Measurements from ENCODE around the gene KLHL29. TPM values are rescaled to one million over a fixed set of nuclear protein-coding genes. Genes with fewer than 3 reads are reported as not detected.

KLHL29 gene
- total and polyA plus RNA-seq, 2 experiments from 2014 or later: 1.5 to 6.5 TPM

GRCh38 chr2:23538566-23538965, 153.6 kb downstream of the KLHL29 start:
- ATAC-seq: no peak

More at GRCh38 chr2:23538566-23538965, 153.6 kb downstream of the KLHL29 start:
- peaks cover 8% of the 10 kb centered on the region; the same call in 1 of the 2 replicates for H3K9me2 ChIP-seq (ENCODE audit: insufficient read depth)
- Mint-ChIP-seq H3K27ac (no peak overlapping the region), H3K36me3 (ENCODE audit: low read depth) (no peaks in the 10 kb centered on the region), H3K4me3 (no peak overlapping the region), H3K27me3 (ENCODE audit: insufficient read depth, low read depth, poor library complexity) (peaks cover 4% of the 10 kb centered on the region), H3K9me3 (no peaks in the 10 kb centered on the region; the same call in 2 of the 3 replicates), H3K4me1 (peaks cover 14% of the 10 kb centered on the region)
- H4K20me1 ChIP-seq (replicated peaks; ENCODE audit: insufficient read depth): no peaks in the 10 kb centered on the region; the same call in 1 of the 2 replicates
- no peak overlapping the region for H2AFZ ChIP-seq
- TF ChIP-seq EZH2phosphoT487 (IDR thresholded peaks at IDR 0.05; ENCODE audit: unreplicated experiment) (no peak), STAT1 (IDR thresholded peaks at IDR 0.05; ENCODE audit: unreplicated experiment) (no peak), NANOG (IDR thresholded peaks at IDR 0.05; ENCODE audit: borderline replicate concordance) (no peak), EZH2 (IDR thresholded peaks at IDR 0.05; ENCODE audit: low read depth, unreplicated experiment) (no peak), ZNF114 (CRISPR knock-in tag; IDR thresholded peaks at IDR 0.05) (no peak), ZNF331 (CRISPR knock-in tag; IDR thresholded peaks at IDR 0.05; ENCODE audit: low read depth) (no peak), POLR2AphosphoS5 (IDR thresholded peaks at IDR 0.05; ENCODE audit: low read depth) (no peak), JUNB (IDR thresholded peaks at IDR 0.05; ENCODE audit: unreplicated experiment) (no peak), CREB1 (CRISPR knock-in tag; IDR thresholded peaks at IDR 0.05; ENCODE audit: low read depth) (no peak)
- TF ChIP-seq, protein P1, sequence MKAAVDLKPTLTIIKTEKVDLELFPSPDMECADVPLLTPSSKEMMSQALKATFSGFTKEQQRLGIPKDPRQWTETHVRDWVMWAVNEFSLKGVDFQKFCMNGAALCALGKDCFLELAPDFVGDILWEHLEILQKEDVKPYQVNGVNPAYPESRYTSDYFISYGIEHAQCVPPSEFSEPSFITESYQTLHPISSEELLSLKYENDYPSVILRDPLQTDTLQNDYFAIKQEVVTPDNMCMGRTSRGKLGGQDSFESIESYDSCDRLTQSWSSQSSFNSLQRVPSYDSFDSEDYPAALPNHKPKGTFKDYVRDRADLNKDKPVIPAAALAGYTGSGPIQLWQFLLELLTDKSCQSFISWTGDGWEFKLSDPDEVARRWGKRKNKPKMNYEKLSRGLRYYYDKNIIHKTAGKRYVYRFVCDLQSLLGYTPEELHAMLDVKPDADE (IDR thresholded peaks at IDR 0.05): no peak
- TF ChIP-seq, protein P2, sequence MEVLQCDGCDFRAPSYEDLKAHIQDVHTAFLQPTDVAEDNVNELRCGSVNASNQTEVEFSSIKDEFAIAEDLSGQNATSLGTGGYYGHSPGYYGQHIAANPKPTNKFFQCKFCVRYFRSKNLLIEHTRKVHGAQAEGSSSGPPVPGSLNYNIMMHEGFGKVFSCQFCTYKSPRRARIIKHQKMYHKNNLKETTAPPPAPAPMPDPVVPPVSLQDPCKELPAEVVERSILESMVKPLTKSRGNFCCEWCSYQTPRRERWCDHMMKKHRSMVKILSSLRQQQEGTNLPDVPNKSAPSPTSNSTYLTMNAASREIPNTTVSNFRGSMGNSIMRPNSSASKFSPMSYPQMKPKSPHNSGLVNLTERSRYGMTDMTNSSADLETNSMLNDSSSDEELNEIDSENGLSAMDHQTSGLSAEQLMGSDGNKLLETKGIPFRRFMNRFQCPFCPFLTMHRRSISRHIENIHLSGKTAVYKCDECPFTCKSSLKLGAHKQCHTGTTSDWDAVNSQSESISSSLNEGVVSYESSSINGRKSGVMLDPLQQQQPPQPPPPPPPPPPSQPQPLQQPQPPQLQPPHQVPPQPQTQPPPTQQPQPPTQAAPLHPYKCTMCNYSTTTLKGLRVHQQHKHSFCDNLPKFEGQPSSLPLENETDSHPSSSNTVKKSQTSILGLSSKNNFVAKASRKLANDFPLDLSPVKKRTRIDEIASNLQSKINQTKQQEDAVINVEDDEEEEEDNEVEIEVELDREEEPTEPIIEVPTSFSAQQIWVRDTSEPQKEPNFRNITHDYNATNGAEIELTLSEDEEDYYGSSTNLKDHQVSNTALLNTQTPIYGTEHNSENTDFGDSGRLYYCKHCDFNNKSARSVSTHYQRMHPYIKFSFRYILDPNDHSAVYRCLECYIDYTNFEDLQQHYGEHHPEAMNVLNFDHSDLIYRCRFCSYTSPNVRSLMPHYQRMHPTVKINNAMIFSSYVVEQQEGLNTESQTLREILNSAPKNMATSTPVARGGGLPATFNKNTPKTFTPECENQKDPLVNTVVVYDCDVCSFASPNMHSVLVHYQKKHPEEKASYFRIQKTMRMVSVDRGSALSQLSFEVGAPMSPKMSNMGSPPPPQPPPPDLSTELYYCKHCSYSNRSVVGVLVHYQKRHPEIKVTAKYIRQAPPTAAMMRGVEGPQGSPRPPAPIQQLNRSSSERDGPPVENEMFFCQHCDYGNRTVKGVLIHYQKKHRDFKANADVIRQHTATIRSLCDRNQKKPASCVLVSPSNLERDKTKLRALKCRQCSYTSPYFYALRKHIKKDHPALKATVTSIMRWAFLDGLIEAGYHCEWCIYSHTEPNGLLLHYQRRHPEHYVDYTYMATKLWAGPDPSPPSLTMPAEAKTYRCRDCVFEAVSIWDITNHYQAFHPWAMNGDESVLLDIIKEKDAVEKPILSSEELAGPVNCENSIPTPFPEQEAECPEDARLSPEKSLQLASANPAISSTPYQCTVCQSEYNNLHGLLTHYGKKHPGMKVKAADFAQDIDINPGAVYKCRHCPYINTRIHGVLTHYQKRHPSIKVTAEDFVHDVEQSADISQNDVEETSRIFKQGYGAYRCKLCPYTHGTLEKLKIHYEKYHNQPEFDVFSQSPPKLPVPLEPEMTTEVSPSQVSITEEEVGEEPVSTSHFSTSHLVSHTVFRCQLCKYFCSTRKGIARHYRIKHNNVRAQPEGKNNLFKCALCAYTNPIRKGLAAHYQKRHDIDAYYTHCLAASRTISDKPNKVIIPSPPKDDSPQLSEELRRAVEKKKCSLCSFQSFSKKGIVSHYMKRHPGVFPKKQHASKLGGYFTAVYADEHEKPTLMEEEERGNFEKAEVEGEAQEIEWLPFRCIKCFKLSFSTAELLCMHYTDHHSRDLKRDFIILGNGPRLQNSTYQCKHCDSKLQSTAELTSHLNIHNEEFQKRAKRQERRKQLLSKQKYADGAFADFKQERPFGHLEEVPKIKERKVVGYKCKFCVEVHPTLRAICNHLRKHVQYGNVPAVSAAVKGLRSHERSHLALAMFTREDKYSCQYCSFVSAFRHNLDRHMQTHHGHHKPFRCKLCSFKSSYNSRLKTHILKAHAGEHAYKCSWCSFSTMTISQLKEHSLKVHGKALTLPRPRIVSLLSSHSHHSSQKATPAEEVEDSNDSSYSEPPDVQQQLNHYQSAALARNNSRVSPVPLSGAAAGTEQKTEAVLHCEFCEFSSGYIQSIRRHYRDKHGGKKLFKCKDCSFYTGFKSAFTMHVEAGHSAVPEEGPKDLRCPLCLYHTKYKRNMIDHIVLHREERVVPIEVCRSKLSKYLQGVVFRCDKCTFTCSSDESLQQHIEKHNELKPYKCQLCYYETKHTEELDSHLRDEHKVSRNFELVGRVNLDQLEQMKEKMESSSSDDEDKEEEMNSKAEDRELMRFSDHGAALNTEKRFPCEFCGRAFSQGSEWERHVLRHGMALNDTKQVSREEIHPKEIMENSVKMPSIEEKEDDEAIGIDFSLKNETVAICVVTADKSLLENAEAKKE (CRISPR knock-in tag; IDR thresholded peaks at IDR 0.05): no peak
- TF ChIP-seq, protein P3, sequence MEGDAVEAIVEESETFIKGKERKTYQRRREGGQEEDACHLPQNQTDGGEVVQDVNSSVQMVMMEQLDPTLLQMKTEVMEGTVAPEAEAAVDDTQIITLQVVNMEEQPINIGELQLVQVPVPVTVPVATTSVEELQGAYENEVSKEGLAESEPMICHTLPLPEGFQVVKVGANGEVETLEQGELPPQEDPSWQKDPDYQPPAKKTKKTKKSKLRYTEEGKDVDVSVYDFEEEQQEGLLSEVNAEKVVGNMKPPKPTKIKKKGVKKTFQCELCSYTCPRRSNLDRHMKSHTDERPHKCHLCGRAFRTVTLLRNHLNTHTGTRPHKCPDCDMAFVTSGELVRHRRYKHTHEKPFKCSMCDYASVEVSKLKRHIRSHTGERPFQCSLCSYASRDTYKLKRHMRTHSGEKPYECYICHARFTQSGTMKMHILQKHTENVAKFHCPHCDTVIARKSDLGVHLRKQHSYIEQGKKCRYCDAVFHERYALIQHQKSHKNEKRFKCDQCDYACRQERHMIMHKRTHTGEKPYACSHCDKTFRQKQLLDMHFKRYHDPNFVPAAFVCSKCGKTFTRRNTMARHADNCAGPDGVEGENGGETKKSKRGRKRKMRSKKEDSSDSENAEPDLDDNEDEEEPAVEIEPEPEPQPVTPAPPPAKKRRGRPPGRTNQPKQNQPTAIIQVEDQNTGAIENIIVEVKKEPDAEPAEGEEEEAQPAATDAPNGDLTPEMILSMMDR (conservative IDR thresholded peaks at IDR 0.05; ENCODE audit: low read depth in 2 of 2): no peak
- TF ChIP-seq, protein P4, sequence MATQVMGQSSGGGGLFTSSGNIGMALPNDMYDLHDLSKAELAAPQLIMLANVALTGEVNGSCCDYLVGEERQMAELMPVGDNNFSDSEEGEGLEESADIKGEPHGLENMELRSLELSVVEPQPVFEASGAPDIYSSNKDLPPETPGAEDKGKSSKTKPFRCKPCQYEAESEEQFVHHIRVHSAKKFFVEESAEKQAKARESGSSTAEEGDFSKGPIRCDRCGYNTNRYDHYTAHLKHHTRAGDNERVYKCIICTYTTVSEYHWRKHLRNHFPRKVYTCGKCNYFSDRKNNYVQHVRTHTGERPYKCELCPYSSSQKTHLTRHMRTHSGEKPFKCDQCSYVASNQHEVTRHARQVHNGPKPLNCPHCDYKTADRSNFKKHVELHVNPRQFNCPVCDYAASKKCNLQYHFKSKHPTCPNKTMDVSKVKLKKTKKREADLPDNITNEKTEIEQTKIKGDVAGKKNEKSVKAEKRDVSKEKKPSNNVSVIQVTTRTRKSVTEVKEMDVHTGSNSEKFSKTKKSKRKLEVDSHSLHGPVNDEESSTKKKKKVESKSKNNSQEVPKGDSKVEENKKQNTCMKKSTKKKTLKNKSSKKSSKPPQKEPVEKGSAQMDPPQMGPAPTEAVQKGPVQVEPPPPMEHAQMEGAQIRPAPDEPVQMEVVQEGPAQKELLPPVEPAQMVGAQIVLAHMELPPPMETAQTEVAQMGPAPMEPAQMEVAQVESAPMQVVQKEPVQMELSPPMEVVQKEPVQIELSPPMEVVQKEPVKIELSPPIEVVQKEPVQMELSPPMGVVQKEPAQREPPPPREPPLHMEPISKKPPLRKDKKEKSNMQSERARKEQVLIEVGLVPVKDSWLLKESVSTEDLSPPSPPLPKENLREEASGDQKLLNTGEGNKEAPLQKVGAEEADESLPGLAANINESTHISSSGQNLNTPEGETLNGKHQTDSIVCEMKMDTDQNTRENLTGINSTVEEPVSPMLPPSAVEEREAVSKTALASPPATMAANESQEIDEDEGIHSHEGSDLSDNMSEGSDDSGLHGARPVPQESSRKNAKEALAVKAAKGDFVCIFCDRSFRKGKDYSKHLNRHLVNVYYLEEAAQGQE (IDR thresholded peaks at IDR 0.05; ENCODE audit: unreplicated experiment): no peak
- no peaks in the 10 kb centered on the region for H3F3A ChIP-seq (replicated peaks; ENCODE audit: low read depth)
- no peak overlapping the region for H3K4me3 ChIP-seq
- H3K4me1 ChIP-seq (ENCODE audit: insufficient read depth): peaks cover 10% of the 10 kb centered on the region
- no peaks in the 10 kb centered on the region for H3K36me3 ChIP-seq (ENCODE audit: insufficient read depth)
- H3K27ac ChIP-seq (ENCODE audit: low read depth): no peak overlapping the region
- no peak for DNase-seq (ENCODE audit: low spot score)
- no peak overlapping the region for H3K4me2 ChIP-seq
- H3K79me2 ChIP-seq (replicated peaks; ENCODE audit: insufficient read depth): no peaks in the 10 kb centered on the region
- H3K27me3 ChIP-seq (ENCODE audit: insufficient read depth): no peaks in the 10 kb centered on the region
